B cell (primary cell): Measurements from ENCODE around the gene FSD1.
"Not testable (repeated sequence)": the region's sequence is repeated elsewhere in the genome, so short reads cannot be mapped to it uniquely, and the experiment has no call there.

Source experiments
- CTCF ChIP-seq: fragments of 200-600 bp; IDR thresholded peaks from one replicate; pipeline ENCODE4 v1.8.0; 2022; ENCODE audit warnings: antibody characterized with exemption, mild to moderate bottlenecking
- EZH2 ChIP-seq: IDR thresholded peaks from 2 replicates; pipeline ENCODE4 v1.6.1; 2012; ENCODE audit warnings: borderline replicate concordance, low read depth, mild to moderate bottlenecking, moderate library complexity, low read length; ENCODE audit not compliant: insufficient read depth, poor library complexity, severe bottlenecking

- not testable (repeated sequence) for TF ChIP-seq EZH2, CTCF
Observed at GRCh38 chr19:4328991-4329681, 24.7 kb downstream of the FSD1 start.
